ENCODE measurements around the gene APOBEC3B. TPM values are rescaled to one million over a fixed set of nuclear protein-coding genes. Genes with fewer than 3 reads are reported as not detected.

The APOBEC3B gene
- total and polyA plus RNA-seq, 2 of the 8 experiments (the other 6 are each of a cell fraction or from before 2014, with no cell fraction given): 14.2 to 74.9 TPM

- no peak overlapping the region for H2BK15ac ChIP-seq (ENCODE audit: low read length)
- DNase-seq (ENCODE audit: low read depth in 1 of 2, low spot score in 2 of 2) (no peak), FAIRE-seq (no peak)
- H3K4me2 ChIP-seq (ENCODE audit: insufficient read depth in 1 of 2, low read depth in 2 of 2, low read length in 2 of 2): peak overlapping the region; percentile 45 to 48; a peak in 3 of 4 replicates
- peak overlapping the region; percentile 90 for H2BK12ac ChIP-seq (ENCODE audit: low read depth, low read length)
- no peak overlapping the region for H3K56ac ChIP-seq (replicated peaks; ENCODE audit: insufficient read length, low read depth, low read length)
- peak overlapping the region; percentile 54; the same call in 1 of the 2 replicates for H3K27ac ChIP-seq (ENCODE audit: low read depth, low read length)
- ChIA-PET CTCF (ENCODE audit: partially characterized antibody) (interaction anchor here (0.5 to 6.9 kb wide), 12 partner anchors 9 to 212 kb away, joined by 3 to 63 read pairs (median 4); no protein-coding TSS in a partner anchor), POLR2A (ENCODE audit: partially characterized antibody) (interaction anchor here (1.0 to 2.0 kb wide), 3 partner anchors 10 to 39 kb away, joined by 3 to 8 read pairs (median 4); no protein-coding TSS in a partner anchor)
- no peaks in the 10 kb centered on the region for H4K20me1 ChIP-seq (replicated peaks in 1 of 2; ENCODE audit: control insufficient read depth in 1 of 2, insufficient read depth in 2 of 2, low read length in 2 of 2)
- peak overlapping the region in 1 of 4 experiments; percentile 39; a peak in 2 of 8 replicates for H3K4me3 ChIP-seq (ENCODE audit: extremely low read depth in 1 of 4, insufficient read depth in 2 of 4, low read depth in 3 of 4, low read length in 4 of 4)
- H3K9ac ChIP-seq (replicated peaks in 1 of 4; ENCODE audit: extremely low read depth in 1 of 4, low read depth in 3 of 4, low read length in 3 of 4): no peak overlapping the region; a peak in 2 of 7 replicates
- no peak overlapping the region for H3K14ac ChIP-seq (ENCODE audit: insufficient read length)
- peaks cover 0 to 16% (median 4%) of the 10 kb centered on the region in 4 experiments; a peak in 6 of 7 replicates for H3K4me1 ChIP-seq (replicated peaks in 1 of 4; ENCODE audit: control insufficient read depth in 3 of 4, insufficient read depth in 4 of 4, low read length in 3 of 4)
- H3K18ac ChIP-seq (ENCODE audit: extremely low read depth, low read length): peak overlapping the region; percentile 56; the same call in 1 of the 2 replicates
- no peak overlapping the region for H4K8ac ChIP-seq (ENCODE audit: extremely low read depth, insufficient read depth, low read length)
- 0 out of 2 replicates have a peak overlapping the region, but pooled peaks have one; percentile 90 for H2BK20ac ChIP-seq (ENCODE audit: low read length)
- H3K4ac ChIP-seq (replicated peaks; ENCODE audit: insufficient read length, low read depth, low read length): no peak overlapping the region
- H2AFZ ChIP-seq (ENCODE audit: low read length): no peak overlapping the region
- 58% methylated on average over 27 of the region's 27 CpGs; no CpG with 5 or more reads in 1 of the 2 experiments for WGBS, 2 experiments (ENCODE audit: extremely low coverage in 1 of 2, insufficient coverage in 1 of 2, insufficient read length in 1 of 2, insufficient replicate concordance in 2 of 2, low coverage in 1 of 2, low lambda C conversion rate in 2 of 2, missing lambda C conversion rate in 1 of 2)
- H2AK5ac ChIP-seq (ENCODE audit: low read depth, low read length): no peak overlapping the region; the same call in 1 of the 2 replicates
- no peak overlapping the region for H2BK120ac ChIP-seq (replicated peaks; ENCODE audit: low read depth, low read length)
- H3K79me2 ChIP-seq (ENCODE audit: control insufficient read depth in 1 of 2, insufficient read depth in 2 of 2, low read length in 2 of 2): no peaks in the 10 kb centered on the region
- peak overlapping the region; percentile 6 for H4K91ac ChIP-seq (replicated peaks; ENCODE audit: insufficient read length, low read length)
- no peaks in the 10 kb centered on the region for H3K23me2 ChIP-seq (ENCODE audit: low read depth, low read length)
- no peaks in the 10 kb centered on the region for H3K27me3 ChIP-seq (replicated peaks in 1 of 4; ENCODE audit: control insufficient read depth in 3 of 4, extremely low read depth in 1 of 4, insufficient read depth in 3 of 4, low read length in 3 of 4)
- no peak overlapping the region for H4K5ac ChIP-seq (ENCODE audit: insufficient read length, low read depth, low read length)
- no peak overlapping the region for H3K23ac ChIP-seq (ENCODE audit: insufficient read length)
- no peaks in the 10 kb centered on the region for H3K79me1 ChIP-seq (ENCODE audit: low read depth, low read length)
- H3K36me3 ChIP-seq (ENCODE audit: control insufficient read depth in 2 of 4, insufficient read depth in 4 of 4, low read length in 3 of 4): peaks cover 0 to 5% (median 0%) of the 10 kb centered on the region in 4 experiments; a peak in 2 of 8 replicates
- peaks cover 7 to 22% of the 10 kb centered on the region in 2 experiments for H3K9me3 ChIP-seq (ENCODE audit: insufficient read depth in 2 of 2, low read depth in 1 of 2, low read length in 1 of 2)
- peak overlapping the region; percentile 75; the same call in 1 of the 2 replicates for H2BK5ac ChIP-seq (ENCODE audit: low read depth, low read length)
- TF ChIP-seq ASH2L (IDR thresholded peaks at IDR 0.05; ENCODE audit: low read length) (no peak), SIN3A (conservative IDR thresholded peaks at IDR 0.05 in 1 of 2, IDR thresholded peaks at IDR 0.05 in 1 of 2; ENCODE audit: low read depth in 1 of 2, low read length in 2 of 2) (no peak), TBP (IDR thresholded peaks at IDR 0.05; ENCODE audit: low read depth, low read length) (no peak), EP300 (IDR thresholded peaks at IDR 0.05; ENCODE audit: borderline replicate concordance in 1 of 2, low read depth in 2 of 2, low read length in 2 of 2) (peak in 1 of 2 experiments; percentile 29; a peak in 1 of 3 replicates), CHD2 (IDR thresholded peaks at IDR 0.05; ENCODE audit: low read length) (no peak), SIRT6 (IDR thresholded peaks at IDR 0.05; ENCODE audit: low read length) (no peak), BACH1 (IDR thresholded peaks at IDR 0.05; ENCODE audit: low read length) (no peak), SP4 (IDR thresholded peaks at IDR 0.05; ENCODE audit: low read length) (no peak), SAP30 (IDR thresholded peaks at IDR 0.05; ENCODE audit: insufficient read depth, insufficient replicate concordance, low read length) (no peak), RXRA (IDR thresholded peaks at IDR 0.05; ENCODE audit: insufficient read depth, low read depth, low read length) (no peak)
Measured at GRCh38 chr22:38981005-38981991, 849 bp upstream of the APOBEC3B start.
